ENCODE data around the gene ARHGEF28.

ARHGEF28 gene

GRCh38 chr5:73727470-73727869 lies 101.5 kb downstream of the ARHGEF28 start:
- no peak for TF ChIP-seq CTCF (IDR thresholded peaks at IDR 0.05; ENCODE audit: borderline replicate concordance, control extremely low read depth, extremely low read depth, insufficient read depth, missing control alignments)
- in situ Hi-C loops (cut with MboI; ENCODE audit: low sequenced_read_pairs, unreplicated experiment), result no loop called here
- DNase-seq (ENCODE audit: low spot score), result no peak

- in situ Hi-C loops (cut with MboI; ENCODE audit: low sequenced_read_pairs, unreplicated experiment), result no loop called here
- no peak for TF ChIP-seq CTCF (IDR thresholded peaks at IDR 0.05; ENCODE audit: borderline replicate concordance, control extremely low read depth, extremely low read depth, insufficient read depth, missing control alignments)
- no peak for DNase-seq (ENCODE audit: low spot score)
Measured at GRCh38 chr5:73728493-73729273, 102.7 kb downstream of the ARHGEF28 start.

- in situ Hi-C loops (cut with MboI; ENCODE audit: low sequenced_read_pairs, unreplicated experiment), result no loop called here
- DNase-seq (ENCODE audit: low spot score), result no peak
- TF ChIP-seq CTCF (IDR thresholded peaks at IDR 0.05; ENCODE audit: borderline replicate concordance, control extremely low read depth, extremely low read depth, insufficient read depth, missing control alignments), result no peak
Measured at GRCh38 chr5:73729329-73729728, 103.3 kb downstream of the ARHGEF28 start.

GRCh38 chr5:73732045-73732444 lies 106.0 kb downstream of the ARHGEF28 start:
- no peak for DNase-seq (ENCODE audit: low spot score)
- in situ Hi-C loops (cut with MboI; ENCODE audit: low sequenced_read_pairs, unreplicated experiment), result no loop called here
- no peak for TF ChIP-seq CTCF (IDR thresholded peaks at IDR 0.05; ENCODE audit: borderline replicate concordance, control extremely low read depth, extremely low read depth, insufficient read depth, missing control alignments)

- no peak for DNase-seq (ENCODE audit: low spot score)
- in situ Hi-C loops (cut with MboI; ENCODE audit: low sequenced_read_pairs, unreplicated experiment), result no loop called here
- no peak for TF ChIP-seq CTCF (IDR thresholded peaks at IDR 0.05; ENCODE audit: borderline replicate concordance, control extremely low read depth, extremely low read depth, insufficient read depth, missing control alignments)
Measured at GRCh38 chr5:73733219-73733618, 107.2 kb downstream of the ARHGEF28 start.

- in situ Hi-C loops (cut with MboI; ENCODE audit: low sequenced_read_pairs, unreplicated experiment), result no loop called here
- DNase-seq (ENCODE audit: low spot score), result no peak
- TF ChIP-seq CTCF (IDR thresholded peaks at IDR 0.05; ENCODE audit: borderline replicate concordance, control extremely low read depth, extremely low read depth, insufficient read depth, missing control alignments), result no peak
Measured at GRCh38 chr5:73735032-73735734, 109.2 kb downstream of the ARHGEF28 start.
